Measurements from ENCODE around the gene TCF12. TPM values are rescaled to one million over a fixed set of nuclear protein-coding genes. Genes with fewer than 3 reads are reported as not detected.
"Not testable (repeated sequence)": the region's sequence is repeated elsewhere in the genome, so short reads cannot be mapped to it uniquely, and the experiment has no call there.

The TCF12 gene
- total RNA-seq, 2 experiments from 2014 or later, result 63.7 to 64.6 TPM

DNA sequence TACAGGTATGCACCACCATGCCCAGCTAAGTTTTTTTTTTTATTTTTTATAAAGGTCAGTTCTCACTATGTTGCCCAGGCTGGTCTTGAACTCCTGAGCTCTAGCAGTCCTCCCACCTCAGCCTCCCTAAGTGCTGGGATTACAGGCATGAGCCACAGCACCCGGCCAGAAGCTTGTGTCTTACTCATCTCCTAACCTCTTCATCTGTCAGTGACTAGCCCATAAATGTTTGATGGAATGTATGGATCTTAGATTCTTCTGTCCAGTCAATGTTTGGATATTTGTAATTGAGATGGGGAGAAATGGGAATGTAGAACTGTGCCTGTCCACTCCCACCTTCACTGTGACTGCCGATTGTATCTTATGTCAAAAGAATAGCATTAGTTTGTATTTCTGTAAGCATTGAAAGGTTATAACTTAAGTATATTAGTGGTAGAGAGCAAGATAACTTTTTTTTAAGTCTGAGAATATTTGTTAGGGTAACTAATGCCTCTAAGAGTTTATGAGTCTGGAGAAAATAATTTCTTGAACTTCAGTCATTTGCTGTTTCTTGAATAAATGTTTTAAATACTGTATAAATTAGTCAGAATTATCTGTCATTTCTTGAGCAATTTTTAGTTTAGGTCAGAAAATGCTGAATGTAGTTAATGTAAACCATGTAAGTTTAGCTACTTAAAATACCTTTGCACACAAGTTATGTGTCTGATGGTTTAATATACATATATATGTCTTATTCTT lies 242.5 kb downstream of the TCF12 start:
- Mint-ChIP-seq H3K9me3 (no peaks in the 10 kb centered on the region), H3K36me3 (peaks cover 14% of the 10 kb centered on the region), H3K4me1 (ENCODE audit: low read depth) (no peaks in the 10 kb centered on the region), H3K27me3 (no peaks in the 10 kb centered on the region), H3K27ac (no peak overlapping the region), H3K4me3 (no peak overlapping the region)
- no peak for DNase-seq
- ChIA-PET CTCF (interaction anchor here (0.6 kb wide), 1 partner anchor 381 kb away, joined by 3 read pairs; no protein-coding TSS in a partner anchor), POLR2A (no interaction called here)
- intact Hi-C loops (cut with micrococcal nuclease), result no loop called here

DNA sequence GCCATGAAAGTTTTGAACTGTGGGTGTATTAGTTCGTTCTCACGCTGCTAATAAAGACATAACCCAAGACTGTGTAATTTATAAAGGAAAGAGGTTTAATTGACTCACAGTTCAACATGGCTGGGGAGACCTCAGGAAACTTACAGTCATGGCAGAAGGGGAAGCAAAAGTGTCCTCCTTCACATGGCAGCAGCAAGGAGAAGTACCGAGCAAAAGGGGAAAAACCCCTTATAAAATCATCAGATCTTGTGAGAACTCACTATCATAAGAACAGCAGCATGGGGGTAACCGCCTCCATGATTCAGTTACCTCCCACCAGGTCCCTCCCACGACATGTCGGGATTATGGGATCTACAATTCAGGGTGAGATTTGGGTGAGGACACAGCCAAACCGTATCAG lies 245.8 kb downstream of the TCF12 start:
- CTCF ChIA-PET; H3K27ac Mint-ChIP-seq; intact Hi-C loops (cut with micrococcal nuclease); H3K4me3 Mint-ChIP-seq; H3K27me3 Mint-ChIP-seq; H3K4me1 Mint-ChIP-seq (ENCODE audit: low read depth); H3K9me3 Mint-ChIP-seq; DNase-seq; POLR2A ChIA-PET: not testable (repeated sequence)
- peaks cover 23% of the 10 kb centered on the region for H3K36me3 Mint-ChIP-seq

DNA sequence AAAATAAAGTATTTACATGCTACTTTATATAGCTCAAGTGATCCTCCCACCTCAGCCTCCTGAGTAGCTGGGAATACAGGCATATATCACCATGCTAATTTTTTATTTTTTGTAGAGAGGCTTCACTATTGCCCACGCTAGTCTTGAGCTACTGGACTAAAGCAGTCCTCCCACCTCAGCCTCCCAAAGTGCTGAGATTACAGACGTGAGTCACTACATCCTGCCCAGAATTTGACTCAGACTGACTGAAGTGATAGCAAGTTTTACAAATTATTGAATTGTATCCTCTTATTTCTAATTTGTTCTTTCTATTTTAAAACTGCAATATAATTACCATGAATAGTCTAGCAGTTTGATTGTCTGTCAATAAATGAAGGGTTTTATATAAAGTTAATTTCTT lies 247.5 kb downstream of the TCF12 start:
- intact Hi-C loops (cut with micrococcal nuclease), result no loop called here
- H3K27ac Mint-ChIP-seq, result no peak overlapping the region
- H3K4me1 Mint-ChIP-seq (ENCODE audit: low read depth), result peaks cover 2% of the 10 kb centered on the region
- H3K4me3 Mint-ChIP-seq, result no peak overlapping the region
- no peaks in the 10 kb centered on the region for H3K9me3 Mint-ChIP-seq
- peaks cover 21% of the 10 kb centered on the region for H3K36me3 Mint-ChIP-seq
- peak; percentile 35 for DNase-seq
- no peaks in the 10 kb centered on the region for H3K27me3 Mint-ChIP-seq
- ChIA-PET POLR2A (no interaction called here), CTCF (interaction anchor here (1.8 kb wide), 1 partner anchor 19 kb away, joined by 6 read pairs; no protein-coding TSS in a partner anchor)

DNA sequence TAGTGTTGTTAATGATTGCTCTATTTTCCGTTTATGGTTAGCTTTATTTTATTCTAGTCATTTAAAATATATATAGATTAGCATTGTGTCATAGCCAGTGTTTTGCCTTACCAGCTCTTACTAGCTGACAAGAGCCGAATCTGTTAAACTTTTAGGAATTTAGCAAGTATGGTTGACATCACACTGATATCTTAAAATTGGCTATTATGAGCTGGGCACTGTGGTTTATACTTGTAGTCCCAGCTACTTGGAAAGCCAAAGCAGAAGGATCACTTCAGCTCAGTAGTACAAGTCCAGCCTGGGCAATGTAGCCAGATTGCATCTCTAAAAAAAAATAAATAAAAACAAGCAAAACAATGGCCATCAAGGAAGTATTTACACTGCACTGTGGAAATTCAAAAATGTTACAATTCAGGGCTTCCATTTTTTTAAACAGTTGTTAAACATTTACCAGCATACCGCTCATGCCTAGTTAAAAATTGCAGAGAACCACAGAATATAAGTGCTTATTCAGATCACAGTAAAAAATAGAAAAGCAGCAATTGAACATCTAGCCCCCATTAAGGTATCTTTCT lies 249.5 kb downstream of the TCF12 start:
- H3K4me3 Mint-ChIP-seq, result no peak overlapping the region
- intact Hi-C loops (cut with micrococcal nuclease), result no loop called here
- no peaks in the 10 kb centered on the region for H3K27me3 Mint-ChIP-seq

DNA sequence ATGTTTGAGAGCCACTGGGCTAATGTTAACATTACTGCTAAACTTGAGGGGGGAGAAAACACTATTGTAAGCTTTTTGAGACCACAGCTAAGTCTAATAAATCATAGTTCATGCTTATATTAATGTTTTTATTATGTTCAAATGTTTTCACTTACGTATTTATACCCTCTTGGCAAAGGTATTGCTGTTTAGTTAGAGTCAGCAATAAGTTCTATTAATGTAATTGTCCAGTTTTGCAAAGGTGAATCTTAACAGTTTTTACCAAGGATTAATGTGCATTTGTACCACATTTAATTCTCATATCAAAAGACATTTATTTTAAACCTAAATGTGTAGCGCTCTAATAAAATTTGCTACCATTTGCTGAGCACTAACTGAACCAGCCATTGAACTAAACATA lies 251.2 kb downstream of the TCF12 start:
- CTCF ChIA-PET, result no interaction called here

More for the DNA sequence above, 249.5 kb downstream of the TCF12 start:
- H3K4me1 Mint-ChIP-seq (ENCODE audit: low read depth), result peaks cover 5% of the 10 kb centered on the region
- no peak for DNase-seq
- H3K9me3 Mint-ChIP-seq, result no peaks in the 10 kb centered on the region
- H3K27ac Mint-ChIP-seq, result no peak overlapping the region
- ChIA-PET POLR2A (no interaction called here), CTCF (interaction anchor here (1.8 kb wide), 1 partner anchor 21 kb away, joined by 6 read pairs; no protein-coding TSS in a partner anchor)
- H3K36me3 Mint-ChIP-seq, result peaks cover 26% of the 10 kb centered on the region

DNA sequence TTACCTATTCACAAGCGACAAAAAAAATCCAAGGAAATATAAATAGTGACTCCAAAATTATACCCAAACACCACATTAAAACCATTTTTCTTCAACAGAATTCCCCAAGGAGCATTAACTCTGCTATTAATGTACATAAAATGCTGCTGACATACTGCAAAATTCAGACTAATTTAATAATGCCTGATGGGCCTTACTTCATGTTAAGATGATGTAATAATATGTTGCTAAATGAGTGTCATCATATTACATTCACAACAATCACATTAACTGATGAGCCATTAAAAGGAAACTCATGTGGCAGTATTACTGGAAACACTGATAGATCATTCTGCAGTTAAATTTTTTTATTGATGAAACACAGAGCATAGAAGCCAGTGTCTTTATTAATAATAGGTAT lies 253.0 kb downstream of the TCF12 start:
- Mint-ChIP-seq H3K4me3 (no peak overlapping the region), H3K27ac (no peak overlapping the region), H3K36me3 (peaks cover 20% of the 10 kb centered on the region), H3K4me1 (ENCODE audit: low read depth) (peaks cover 5% of the 10 kb centered on the region), H3K9me3 (no peaks in the 10 kb centered on the region), H3K27me3 (no peaks in the 10 kb centered on the region)
- no peak for DNase-seq
- ChIA-PET CTCF (no interaction called here), POLR2A (no interaction called here)
- intact Hi-C loops (cut with micrococcal nuclease), result no loop called here

More for the DNA sequence above, 251.2 kb downstream of the TCF12 start:
- Mint-ChIP-seq H3K4me3 (no peak overlapping the region), H3K4me1 (ENCODE audit: low read depth) (peaks cover 5% of the 10 kb centered on the region), H3K27ac (no peak overlapping the region), H3K36me3 (peaks cover 19% of the 10 kb centered on the region), H3K9me3 (no peaks in the 10 kb centered on the region), H3K27me3 (no peaks in the 10 kb centered on the region)
- POLR2A ChIA-PET, result no interaction called here
- intact Hi-C loops (cut with micrococcal nuclease), result no loop called here
- DNase-seq, result no peak

DNA sequence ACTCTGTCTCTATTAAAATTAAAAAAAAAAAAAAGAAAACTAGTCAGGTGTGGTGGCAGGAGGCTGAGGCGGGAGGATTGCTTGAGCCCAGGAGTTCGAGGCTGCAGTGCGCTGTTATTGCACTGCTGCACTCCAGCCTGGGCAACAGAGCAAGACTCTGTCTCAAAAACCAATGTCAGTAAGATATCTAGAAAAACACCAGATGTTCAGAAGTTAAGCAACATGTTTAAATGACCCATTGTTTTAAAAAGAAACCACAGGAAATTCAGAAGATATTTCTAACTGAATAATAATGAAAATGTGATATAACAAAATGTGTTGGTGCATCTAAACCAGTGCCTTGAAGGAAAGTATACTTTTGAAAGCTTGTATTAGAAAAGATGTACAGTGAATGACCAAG lies 254.5 kb downstream of the TCF12 start:
- intact Hi-C loops (cut with micrococcal nuclease), result no loop called here
- POLR2A ChIA-PET, result no interaction called here
- CTCF ChIA-PET, result no interaction called here
- no peak for DNase-seq
- no peak overlapping the region for H3K4me3 Mint-ChIP-seq
- H3K27me3 Mint-ChIP-seq, result no peaks in the 10 kb centered on the region
- no peak overlapping the region for H3K27ac Mint-ChIP-seq
- H3K36me3 Mint-ChIP-seq, result peaks cover 19% of the 10 kb centered on the region
- peaks cover 7% of the 10 kb centered on the region for H3K4me1 Mint-ChIP-seq (ENCODE audit: low read depth)
- H3K9me3 Mint-ChIP-seq, result no peaks in the 10 kb centered on the region

DNA sequence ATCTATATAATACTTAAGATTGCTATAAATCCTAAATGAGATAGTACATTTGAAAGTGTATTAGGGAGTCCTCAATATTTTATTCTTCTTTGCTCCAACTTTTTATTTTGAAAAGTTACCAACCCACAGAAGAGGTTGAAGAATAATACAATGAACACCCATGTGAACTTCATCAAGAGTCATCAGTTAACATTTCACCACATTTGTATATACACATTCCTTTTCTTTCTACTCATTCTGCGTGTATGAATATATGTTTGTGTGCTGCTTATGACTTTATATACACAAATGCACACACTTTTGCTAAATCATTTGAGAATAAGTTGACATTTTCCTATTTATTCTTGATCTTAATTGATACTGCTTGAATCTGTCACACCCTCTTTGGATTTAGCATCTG lies 264.6 kb downstream of the TCF12 start:
- H3K36me3 Mint-ChIP-seq, result peaks cover 18% of the 10 kb centered on the region
- POLR2A ChIA-PET, result no interaction called here
- intact Hi-C loops (cut with micrococcal nuclease), result no loop called here
- no peak overlapping the region for H3K27ac Mint-ChIP-seq
- H3K27me3 Mint-ChIP-seq, result no peaks in the 10 kb centered on the region
- peaks cover 3% of the 10 kb centered on the region for H3K4me1 Mint-ChIP-seq (ENCODE audit: low read depth)
- H3K9me3 Mint-ChIP-seq, result no peaks in the 10 kb centered on the region
- no peak for DNase-seq
- CTCF ChIA-PET, result no interaction called here
- H3K4me3 Mint-ChIP-seq, result no peak overlapping the region

DNA sequence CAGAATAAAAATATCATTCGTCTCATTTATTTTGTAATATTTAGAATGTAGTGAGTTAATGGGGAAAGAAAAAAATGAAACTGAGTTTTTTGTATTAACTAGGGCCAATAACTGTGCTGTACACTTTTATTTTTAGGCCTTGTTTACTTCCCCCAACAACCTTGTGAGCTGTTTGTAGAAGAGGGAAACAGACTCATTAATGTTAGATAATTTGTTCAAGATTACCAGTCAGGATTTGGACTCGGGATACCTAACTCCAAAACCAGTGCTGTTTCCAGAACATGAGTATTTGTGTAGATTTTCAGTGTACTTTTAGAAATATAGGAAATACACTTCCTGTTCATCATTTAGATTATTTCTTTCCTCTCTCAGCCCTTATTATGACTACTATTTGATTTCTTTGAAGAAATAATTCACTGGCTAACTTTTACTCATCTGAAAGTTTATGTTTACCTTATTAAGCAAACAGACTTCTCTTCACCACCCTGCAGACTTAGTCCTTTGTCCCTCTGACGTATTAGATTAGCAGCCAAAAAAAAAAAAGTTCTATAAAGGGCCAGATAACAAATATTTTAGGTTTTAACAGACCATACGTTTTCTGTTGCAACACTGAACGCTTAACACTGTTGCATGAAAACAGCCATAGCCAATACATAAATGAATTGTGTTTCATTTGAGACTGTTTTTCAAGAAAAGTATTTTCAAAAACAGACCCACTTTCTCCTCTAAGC lies 265.3 kb downstream of the TCF12 start:
- Mint-ChIP-seq H3K4me3 (no peak overlapping the region), H3K27ac (no peak overlapping the region), H3K27me3 (no peaks in the 10 kb centered on the region), H3K36me3 (peaks cover 18% of the 10 kb centered on the region), H3K4me1 (ENCODE audit: low read depth) (peaks cover 3% of the 10 kb centered on the region), H3K9me3 (no peaks in the 10 kb centered on the region)
- CTCF ChIA-PET, result no interaction called here
- DNase-seq, result no peak
- POLR2A ChIA-PET, result no interaction called here
- intact Hi-C loops (cut with micrococcal nuclease), result no loop called here

DNA sequence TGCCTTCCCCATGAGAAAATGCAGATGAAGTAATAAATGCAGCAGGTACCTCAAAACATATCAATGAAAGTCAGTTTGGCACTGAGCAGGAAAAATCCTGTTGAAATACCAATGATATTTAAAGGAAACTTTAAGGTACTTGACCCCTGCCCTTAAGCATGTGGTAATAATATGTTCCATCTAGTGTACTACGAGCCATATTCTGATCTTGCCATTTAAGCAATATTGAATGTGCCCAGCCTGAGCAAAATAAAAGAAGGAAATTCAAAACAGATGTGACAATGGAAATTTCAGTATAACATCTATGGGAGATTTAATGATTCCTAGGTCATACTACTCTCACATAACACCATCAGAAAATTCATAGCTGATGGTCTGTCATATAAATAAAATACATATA lies 266.1 kb downstream of the TCF12 start:
- ChIA-PET POLR2A (no interaction called here), CTCF (no interaction called here)
- peaks cover 3% of the 10 kb centered on the region for H3K4me1 Mint-ChIP-seq (ENCODE audit: low read depth)
- no peak for DNase-seq
- no peaks in the 10 kb centered on the region for H3K27me3 Mint-ChIP-seq
- H3K9me3 Mint-ChIP-seq, result no peaks in the 10 kb centered on the region
- intact Hi-C loops (cut with micrococcal nuclease), result no loop called here
- H3K36me3 Mint-ChIP-seq, result peaks cover 18% of the 10 kb centered on the region
- H3K4me3 Mint-ChIP-seq, result no peak overlapping the region
- H3K27ac Mint-ChIP-seq, result no peak overlapping the region

DNA sequence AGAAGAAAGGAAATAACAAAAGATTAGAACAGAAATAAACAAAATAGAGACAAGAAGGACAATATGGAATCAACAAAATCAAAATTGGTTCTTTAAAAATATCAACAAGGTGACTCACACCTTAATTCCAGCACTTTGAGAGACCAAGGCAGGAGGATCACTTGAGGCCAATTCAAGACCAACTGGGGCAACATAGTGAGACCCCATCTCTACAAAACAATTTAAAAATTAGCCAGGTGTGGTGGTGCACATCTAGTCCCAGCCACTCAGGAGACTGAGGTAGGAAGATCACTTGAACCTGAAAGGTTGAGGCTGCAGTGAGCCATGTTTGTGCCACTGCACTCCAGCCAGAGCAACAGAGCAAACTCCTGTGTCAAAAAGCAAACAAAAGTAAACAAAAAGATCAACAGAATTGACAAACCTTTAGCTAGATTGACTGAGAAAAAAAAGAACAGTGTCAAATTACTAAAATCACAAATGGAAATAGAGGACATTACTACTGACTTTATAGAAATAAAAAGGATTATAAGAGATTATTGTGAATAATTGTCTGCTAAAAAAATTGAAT lies 267.1 kb downstream of the TCF12 start:
- intact Hi-C loops (cut with micrococcal nuclease), result no loop called here
- ChIA-PET CTCF (no interaction called here), POLR2A (no interaction called here)
- no peak for DNase-seq
- Mint-ChIP-seq H3K27ac (no peak overlapping the region), H3K4me3 (no peak overlapping the region), H3K27me3 (no peaks in the 10 kb centered on the region), H3K4me1 (ENCODE audit: low read depth) (no peaks in the 10 kb centered on the region), H3K9me3 (no peaks in the 10 kb centered on the region), H3K36me3 (peaks cover 18% of the 10 kb centered on the region)

DNA sequence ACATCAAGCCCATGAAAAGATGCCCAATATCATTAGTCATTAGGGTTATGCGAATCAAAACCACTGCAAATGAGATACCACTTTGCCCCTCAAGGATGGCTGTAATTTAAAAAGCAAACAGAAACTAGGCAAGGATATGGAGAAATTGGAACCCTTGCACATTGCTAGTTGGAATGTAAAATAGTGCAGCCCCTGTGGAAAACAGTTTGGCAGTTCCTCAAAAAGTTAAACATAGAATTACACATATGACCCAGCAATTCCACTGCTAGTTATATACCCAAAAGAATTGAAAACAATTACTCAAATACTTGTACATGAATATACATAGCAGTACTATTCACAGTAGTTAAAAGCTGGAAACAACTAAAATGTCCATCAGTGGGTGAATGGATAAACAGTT lies 271.0 kb downstream of the TCF12 start:
- Mint-ChIP-seq H3K36me3 (peaks cover 25% of the 10 kb centered on the region), H3K27me3 (no peaks in the 10 kb centered on the region), H3K4me1 (ENCODE audit: low read depth) (no peaks in the 10 kb centered on the region), H3K27ac (no peak overlapping the region), H3K4me3 (no peak overlapping the region), H3K9me3 (no peaks in the 10 kb centered on the region)
- ChIA-PET POLR2A (no interaction called here), CTCF (no interaction called here)
- intact Hi-C loops (cut with micrococcal nuclease), result no loop called here
- DNase-seq, result no peak
